IPS-18c (cell line): ENCODE measurements around the gene ZNF20.
"Not testable (repeated sequence)": the region's sequence is repeated elsewhere in the genome, so short reads cannot be mapped to it uniquely, and the experiment has no call there.

Source experiments
- H3K4me3 ChIP-seq: 2 replicates; pipeline ENCODE4 v1.7.0; 2013; ENCODE audit warnings: low read depth, mild to moderate bottlenecking, low read length, moderate library complexity; ENCODE audit not compliant: insufficient read depth
- H3K9me3 ChIP-seq: one replicate; pipeline ENCODE4 v1.6.1; 2013; ENCODE audit warnings: mild to moderate bottlenecking, low read length, moderate library complexity; ENCODE audit not compliant: control insufficient read depth, insufficient read depth

ZNF20 gene

GRCh38 chr19:12133069-12133468 is 7.1 kb downstream of the ZNF20 start:
- H3K9me3 ChIP-seq: peaks cover 36% of the 10 kb centered on the region
- H3K4me3 ChIP-seq: no peak overlapping the region

- no peak overlapping the region for H3K4me3 ChIP-seq
- H3K9me3 ChIP-seq: no peaks in the 10 kb centered on the region
Measured at GRCh38 chr19:12126707-12127106, 13.4 kb downstream of the ZNF20 start.

- no peak overlapping the region; the same call in 1 of the 2 replicates for H3K4me3 ChIP-seq
- peaks cover 17% of the 10 kb centered on the region for H3K9me3 ChIP-seq
Measured at GRCh38 chr19:12117201-12117970, 22.8 kb downstream of the ZNF20 start.

- H3K4me3 ChIP-seq: no peak overlapping the region
- H3K9me3 ChIP-seq: peaks cover 39% of the 10 kb centered on the region
Measured at GRCh38 chr19:12113121-12113520, 27.0 kb downstream of the ZNF20 start.

GRCh38 chr19:12112701-12113100 is 27.4 kb downstream of the ZNF20 start:
- Histone ChIP-seq H3K4me3 (no peak overlapping the region), H3K9me3 (peaks cover 38% of the 10 kb centered on the region)

- Histone ChIP-seq H3K9me3 (peaks cover 42% of the 10 kb centered on the region), H3K4me3 (no peak overlapping the region)
Measured at GRCh38 chr19:12111943-12112637, 28.1 kb downstream of the ZNF20 start.

- peaks cover 45% of the 10 kb centered on the region for H3K9me3 ChIP-seq
- H3K4me3 ChIP-seq: peak overlapping the region; percentile 9; the same call in 1 of the 2 replicates
Measured at GRCh38 chr19:12111176-12111575, 29.0 kb downstream of the ZNF20 start.

- H3K4me3 ChIP-seq, H3K9me3 ChIP-seq: not testable (repeated sequence)
Measured at GRCh38 chr19:12103909-12104308, 36.2 kb downstream of the ZNF20 start.

- no peak overlapping the region for H3K4me3 ChIP-seq
- peaks cover 10% of the 10 kb centered on the region for H3K9me3 ChIP-seq
Measured at GRCh38 chr19:12098040-12098439, 42.1 kb downstream of the ZNF20 start.

- Histone ChIP-seq H3K4me3 (no peak overlapping the region), H3K9me3 (peaks cover 10% of the 10 kb centered on the region)
Measured at GRCh38 chr19:12095111-12095790, 44.9 kb downstream of the ZNF20 start.

GRCh38 chr19:12093777-12094176 is 46.4 kb downstream of the ZNF20 start:
- Histone ChIP-seq H3K4me3 (no peak overlapping the region), H3K9me3 (peaks cover 10% of the 10 kb centered on the region)

- Histone ChIP-seq H3K9me3 (peaks cover 5% of the 10 kb centered on the region), H3K4me3 (peak overlapping the region; percentile 65)
Measured at GRCh38 chr19:12092956-12093355, 47.2 kb downstream of the ZNF20 start.

GRCh38 chr19:12092065-12092867 is 47.9 kb downstream of the ZNF20 start:
- H3K9me3 ChIP-seq: peaks cover 4% of the 10 kb centered on the region
- peak overlapping the region; percentile 65 for H3K4me3 ChIP-seq

- Histone ChIP-seq H3K9me3 (peaks cover 4% of the 10 kb centered on the region), H3K4me3 (no peak overlapping the region)
Measured at GRCh38 chr19:12090807-12091206, 49.3 kb downstream of the ZNF20 start.

- no peak overlapping the region for H3K4me3 ChIP-seq
Measured at GRCh38 chr19:12085074-12085818, 54.9 kb downstream of the ZNF20 start.

GRCh38 chr19:12083336-12083735 is 56.8 kb downstream of the ZNF20 start:
- not testable (repeated sequence) for H3K4me3 ChIP-seq
- peaks cover 12% of the 10 kb centered on the region for H3K9me3 ChIP-seq

More at GRCh38 chr19:12085074-12085818, 54.9 kb downstream of the ZNF20 start:
- no peaks in the 10 kb centered on the region for H3K9me3 ChIP-seq
